Epithelial cell of proximal tubule (primary cell): ENCODE data around the gene APPBP2. TPM values are rescaled to one million over a fixed set of nuclear protein-coding genes. Genes with fewer than 3 reads are reported as not detected.

Experiments used
- DNase-seq: peaks from one replicate; pipeline ENCODE4 v3.0.0-alpha.2; 2011; ENCODE audit warnings: low read depth
- H3K4me3 ChIP-seq: 2 replicates; pipeline ENCODE4 v1.5.1; 2011; ENCODE audit warnings: low read depth, mild to moderate bottlenecking, low read length
- CTCF ChIP-seq: conservative IDR thresholded peaks from 2 replicates; pipeline ENCODE4 v1.5.1; 2012; ENCODE audit warnings: low read depth, mild to moderate bottlenecking, low read length
- total RNA-seq: library from RNA; depleted of rRNA; stranded (reverse); fragments of >200 nt; gene quantifications from 2 replicates; pipeline ENCODE4 v1.2.3, GENCODE V29; 2015

The APPBP2 gene
- total RNA-seq, 1 donor from 2014 or later, result 16.5 TPM

GRCh38 chr17:60534613-60535157 is 8.6 kb upstream of the APPBP2 start:
- peak; percentile 63 for DNase-seq
- TF ChIP-seq CTCF, result no peak
- H3K4me3 ChIP-seq, result no peak overlapping the region

GRCh38 chr17:60534010-60534555 is 8.0 kb upstream of the APPBP2 start:
- no peak overlapping the region for H3K4me3 ChIP-seq
- peak; percentile 70 for DNase-seq
- TF ChIP-seq CTCF, result no peak

- no peak for DNase-seq
- no peak overlapping the region for H3K4me3 ChIP-seq
- no peak for TF ChIP-seq CTCF
These were observed 3.8 kb upstream of the APPBP2 start for GRCh38 chr17:60529806-60530205.

GRCh38 chr17:60528828-60529227 is 2.8 kb upstream of the APPBP2 start:
- DNase-seq, result no peak
- no peak overlapping the region for H3K4me3 ChIP-seq
- no peak for TF ChIP-seq CTCF

- DNase-seq, result no peak
- no peak for TF ChIP-seq CTCF
- no peak overlapping the region for H3K4me3 ChIP-seq
These were observed 1.7 kb upstream of the APPBP2 start for GRCh38 chr17:60527701-60528100.

- TF ChIP-seq CTCF, result no peak
- H3K4me3 ChIP-seq, result peak overlapping the region; percentile 97
- DNase-seq, result no peak
These were observed 684 bp upstream of the APPBP2 start for GRCh38 chr17:60526726-60527125.

GRCh38 chr17:60525328-60525684 is 736 bp downstream of the APPBP2 start:
- no peak for TF ChIP-seq CTCF
- DNase-seq, result no peak
- peak overlapping the region; percentile 97 for H3K4me3 ChIP-seq
